ENCODE measurements around the gene CD276.

DNA sequence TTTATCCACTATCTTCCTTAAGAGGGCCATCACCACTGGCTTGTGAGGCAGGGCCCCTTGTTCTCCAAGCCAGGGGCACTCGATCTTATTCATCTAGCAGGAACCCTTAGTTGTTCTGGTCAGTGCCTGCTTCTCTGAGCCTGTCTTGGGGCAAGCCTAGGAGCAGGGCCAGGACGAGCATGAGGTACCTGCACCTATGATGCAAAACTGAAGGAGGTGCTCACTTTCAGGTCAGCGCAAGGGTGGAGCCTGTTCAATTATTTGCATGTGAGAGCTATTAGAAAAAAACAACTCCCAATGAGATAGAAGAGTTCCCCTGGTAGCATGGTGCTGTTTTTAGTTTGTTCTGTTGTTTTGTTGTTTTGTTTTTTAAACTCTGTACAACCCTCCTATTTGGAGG lies 5.0 kb upstream of the CD276 start:
- TF ChIP-seq, protein P1, sequence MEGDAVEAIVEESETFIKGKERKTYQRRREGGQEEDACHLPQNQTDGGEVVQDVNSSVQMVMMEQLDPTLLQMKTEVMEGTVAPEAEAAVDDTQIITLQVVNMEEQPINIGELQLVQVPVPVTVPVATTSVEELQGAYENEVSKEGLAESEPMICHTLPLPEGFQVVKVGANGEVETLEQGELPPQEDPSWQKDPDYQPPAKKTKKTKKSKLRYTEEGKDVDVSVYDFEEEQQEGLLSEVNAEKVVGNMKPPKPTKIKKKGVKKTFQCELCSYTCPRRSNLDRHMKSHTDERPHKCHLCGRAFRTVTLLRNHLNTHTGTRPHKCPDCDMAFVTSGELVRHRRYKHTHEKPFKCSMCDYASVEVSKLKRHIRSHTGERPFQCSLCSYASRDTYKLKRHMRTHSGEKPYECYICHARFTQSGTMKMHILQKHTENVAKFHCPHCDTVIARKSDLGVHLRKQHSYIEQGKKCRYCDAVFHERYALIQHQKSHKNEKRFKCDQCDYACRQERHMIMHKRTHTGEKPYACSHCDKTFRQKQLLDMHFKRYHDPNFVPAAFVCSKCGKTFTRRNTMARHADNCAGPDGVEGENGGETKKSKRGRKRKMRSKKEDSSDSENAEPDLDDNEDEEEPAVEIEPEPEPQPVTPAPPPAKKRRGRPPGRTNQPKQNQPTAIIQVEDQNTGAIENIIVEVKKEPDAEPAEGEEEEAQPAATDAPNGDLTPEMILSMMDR (conservative IDR thresholded peaks at IDR 0.05) = no peak
- TF ChIP-seq ZFX (IDR thresholded peaks at IDR 0.05) = no peak

Data from C4-2B (cell line).